K562 treated with DMSO at 1 percent for 12 hours (cell line): ENCODE results near the gene MLANA. TPM values are rescaled to one million over a fixed set of nuclear protein-coding genes. Genes with fewer than 3 reads are reported as not detected.

Experiments
- total RNA-seq: library from RNA; unstranded; fragments of 300-600 nt; gene quantifications from 2 replicates; pipeline ENCODE4 v1.2.3, GENCODE V29; 2022; ENCODE audit not compliant: insufficient read depth

Gene MLANA, protein sequence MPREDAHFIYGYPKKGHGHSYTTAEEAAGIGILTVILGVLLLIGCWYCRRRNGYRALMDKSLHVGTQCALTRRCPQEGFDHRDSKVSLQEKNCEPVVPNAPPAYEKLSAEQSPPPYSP
- not detected in 2 replicates for total RNA-seq

DNA sequence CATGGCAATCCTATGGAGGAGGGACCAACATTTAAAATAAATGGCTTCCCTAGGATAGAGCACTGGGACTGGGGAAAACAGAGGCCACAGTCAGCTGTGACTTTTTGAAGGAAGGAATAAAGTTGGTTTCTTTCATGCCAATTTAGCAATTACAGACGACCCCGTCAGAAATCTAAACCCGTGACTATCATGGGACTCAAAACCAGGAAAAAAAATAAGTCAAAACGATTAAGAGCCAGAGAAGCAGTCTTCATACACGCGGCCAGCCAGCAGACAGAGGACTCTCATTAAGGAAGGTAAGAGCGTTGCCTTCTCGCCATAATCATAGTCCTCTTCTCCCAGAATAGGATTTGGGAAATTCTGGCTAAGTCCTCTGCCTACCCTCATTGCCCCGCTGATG, at the start of gene MLANA:
Gene MLANA (plus strand): TSS at position 249 of the 400 bp plus-strand sequence. CDS start 1,586 bp downstream, outside the sequence.

Other genes with a start within 250 kb of the MLANA start
- 5.6 and 23.6 TPM in 2 replicates for gene ERMP1, start 57.8 kb upstream of the MLANA start, total RNA-seq
- 2.7 and 11.1 TPM in 2 replicates for gene RANBP6, start 124.7 kb downstream of the MLANA start, total RNA-seq